HFFc6 (cell line): ENCODE results near the gene CSMD2. TPM values are rescaled to one million over a fixed set of nuclear protein-coding genes. Genes with fewer than 3 reads are reported as not detected.

ENCODE experiments used
- DNase-seq: peaks from one replicate; pipeline ENCODE4 v3.0.0-alpha.2; 2018
- H3K27ac Mint-ChIP-seq: 2 replicates; pipeline ENCODE4 v1.8.0; 2020; ENCODE audit warnings: mild to moderate bottlenecking, mixed read lengths
- H3K27me3 Mint-ChIP-seq: 2 replicates; pipeline ENCODE4 v1.8.0; 2021; ENCODE audit warnings: mild to moderate bottlenecking, moderate library complexity, mixed read lengths; ENCODE audit not compliant: insufficient read depth
- H3K36me3 Mint-ChIP-seq: 2 replicates; pipeline ENCODE4 v1.8.0; 2021; ENCODE audit warnings: low read depth, mixed read lengths
- H3K4me1 Mint-ChIP-seq: 2 replicates; pipeline ENCODE4 v1.8.0; 2020; ENCODE audit warnings: low read depth, mixed read lengths
- H3K4me3 Mint-ChIP-seq: 2 replicates; pipeline ENCODE4 v1.8.0; 2020; ENCODE audit warnings: mild to moderate bottlenecking, moderate library complexity, mixed read lengths
- H3K9me3 Mint-ChIP-seq: 2 replicates; pipeline ENCODE4 v1.8.0; 2020; ENCODE audit warnings: mild to moderate bottlenecking, mixed read lengths
- CTCF ChIP-seq: fragments of 200-600 bp; sonication (generic); IDR thresholded peaks from 2 replicates; pipeline ENCODE4 v1.5.0; 2021; ENCODE audit warnings: antibody characterized with exemption, mild to moderate bottlenecking
- total RNA-seq, 6 experiments: library from RNA; stranded (reverse); fragmentation: NEBNext Ultra II Directional; extraction: Animal tissue kit (Norgen Biotek cat#: 25700); gene quantifications; 2 replicates in 1 of 6; 3 replicates in 5 of 6; pipeline ENCODE4 v1.2.3, GENCODE V29; 2021

The CSMD2 gene
- total RNA-seq, 6 experiments from 2014 or later = 0.77 to 3.2 (median 1.2) TPM

GRCh38 chr1:34165422-34165921 lies 442 bp upstream of the CSMD2 start:
- Mint-ChIP-seq H3K36me3 (no peaks in the 10 kb centered on the region), H3K27me3 (peaks cover 10% of the 10 kb centered on the region), H3K27ac (no peak overlapping the region), H3K4me1 (peaks cover 12% of the 10 kb centered on the region), H3K4me3 (peak overlapping the region; percentile 78), H3K9me3 (no peaks in the 10 kb centered on the region)
- DNase-seq = no peak
- TF ChIP-seq CTCF = no peak

GRCh38 chr1:34163792-34164731 lies 968 bp downstream of the CSMD2 start:
- Mint-ChIP-seq H3K4me3 (peak overlapping the region; percentile 92), H3K4me1 (peaks cover 12% of the 10 kb centered on the region)

GRCh38 chr1:34162852-34163766 lies 1.9 kb downstream of the CSMD2 start:
- H3K27me3 Mint-ChIP-seq = peaks cover 11% of the 10 kb centered on the region
- H3K36me3 Mint-ChIP-seq = no peaks in the 10 kb centered on the region
- peaks cover 12% of the 10 kb centered on the region for H3K4me1 Mint-ChIP-seq
- peak overlapping the region; percentile 92 for H3K4me3 Mint-ChIP-seq
- peak; percentile 80 for TF ChIP-seq CTCF
- H3K27ac Mint-ChIP-seq = peak overlapping the region; percentile 69; the same call in 1 of the 2 replicates
- H3K9me3 Mint-ChIP-seq = no peaks in the 10 kb centered on the region
- DNase-seq = peak; percentile 95

More at GRCh38 chr1:34163792-34164731, 968 bp downstream of the CSMD2 start:
- H3K27ac Mint-ChIP-seq = no peak overlapping the region
- H3K9me3 Mint-ChIP-seq = no peaks in the 10 kb centered on the region
- TF ChIP-seq CTCF = no peak
- DNase-seq = no peak
- peaks cover 11% of the 10 kb centered on the region for H3K27me3 Mint-ChIP-seq
- no peaks in the 10 kb centered on the region for H3K36me3 Mint-ChIP-seq

GRCh38 chr1:34156739-34157138 lies 8.3 kb downstream of the CSMD2 start:
- DNase-seq = no peak
- H3K36me3 Mint-ChIP-seq = no peaks in the 10 kb centered on the region
- no peaks in the 10 kb centered on the region for H3K4me1 Mint-ChIP-seq
- no peaks in the 10 kb centered on the region; the same call in 1 of the 2 replicates for H3K9me3 Mint-ChIP-seq
- no peak overlapping the region for H3K4me3 Mint-ChIP-seq
- peaks cover 1% of the 10 kb centered on the region; the same call in 1 of the 2 replicates for H3K27me3 Mint-ChIP-seq
- TF ChIP-seq CTCF = no peak
- no peak overlapping the region for H3K27ac Mint-ChIP-seq

GRCh38 chr1:34155860-34156259 lies 9.2 kb downstream of the CSMD2 start:
- H3K4me1 Mint-ChIP-seq = no peaks in the 10 kb centered on the region
- H3K4me3 Mint-ChIP-seq = no peak overlapping the region
- TF ChIP-seq CTCF = no peak
- H3K27me3 Mint-ChIP-seq = peaks cover 1% of the 10 kb centered on the region; the same call in 1 of the 2 replicates
- H3K9me3 Mint-ChIP-seq = no peaks in the 10 kb centered on the region; the same call in 1 of the 2 replicates
- no peak overlapping the region for H3K27ac Mint-ChIP-seq
- no peak for DNase-seq
- no peaks in the 10 kb centered on the region for H3K36me3 Mint-ChIP-seq
